ENCODE measurements around the gene FOXO1.
"Not testable (repeated sequence)": the region's sequence is repeated elsewhere in the genome, so short reads cannot be mapped to it uniquely, and the experiment has no call there.

Gene FOXO1

DNA sequence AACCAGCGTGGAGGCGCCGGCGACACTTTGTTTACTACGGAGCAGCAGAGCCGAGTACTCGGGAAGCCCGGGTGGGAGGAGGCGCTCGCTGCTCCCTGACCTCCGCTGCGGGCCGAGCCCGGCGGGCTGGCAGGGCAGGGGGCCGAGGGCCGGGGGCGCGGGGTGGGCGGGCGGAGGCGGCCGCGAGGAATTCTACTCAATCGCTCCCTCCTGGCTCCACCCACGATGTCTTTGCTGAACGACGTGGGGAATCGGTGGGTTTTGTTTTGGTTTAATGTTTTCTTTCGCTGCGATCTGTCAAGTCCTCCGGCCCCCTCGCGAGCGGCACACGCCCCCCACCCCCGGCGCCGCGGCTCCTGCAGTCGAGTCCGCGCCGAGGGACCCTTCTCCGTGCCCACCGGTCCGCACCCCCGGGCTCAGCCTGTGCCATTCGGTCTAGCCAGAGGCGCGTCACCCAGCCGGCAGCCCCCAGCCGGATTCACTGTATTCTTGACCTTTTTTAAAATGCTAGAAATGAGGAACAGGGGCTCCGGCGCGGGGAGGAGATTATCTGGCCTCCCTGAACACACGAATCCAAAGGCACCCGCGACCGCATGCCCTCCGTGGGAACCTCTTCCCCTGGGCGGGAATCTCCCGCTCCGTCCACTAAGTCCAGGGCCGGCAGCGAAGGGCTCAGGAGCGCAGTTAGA, 636 bp upstream of the FOXO1 start:
- no peak for DNase-seq (ENCODE audit: low read depth, low spot score)

GRCh38 chr13:40665126-40666044, 1.1 kb downstream of the FOXO1 start:
- no peak for DNase-seq (ENCODE audit: low read depth, low spot score)

DNA sequence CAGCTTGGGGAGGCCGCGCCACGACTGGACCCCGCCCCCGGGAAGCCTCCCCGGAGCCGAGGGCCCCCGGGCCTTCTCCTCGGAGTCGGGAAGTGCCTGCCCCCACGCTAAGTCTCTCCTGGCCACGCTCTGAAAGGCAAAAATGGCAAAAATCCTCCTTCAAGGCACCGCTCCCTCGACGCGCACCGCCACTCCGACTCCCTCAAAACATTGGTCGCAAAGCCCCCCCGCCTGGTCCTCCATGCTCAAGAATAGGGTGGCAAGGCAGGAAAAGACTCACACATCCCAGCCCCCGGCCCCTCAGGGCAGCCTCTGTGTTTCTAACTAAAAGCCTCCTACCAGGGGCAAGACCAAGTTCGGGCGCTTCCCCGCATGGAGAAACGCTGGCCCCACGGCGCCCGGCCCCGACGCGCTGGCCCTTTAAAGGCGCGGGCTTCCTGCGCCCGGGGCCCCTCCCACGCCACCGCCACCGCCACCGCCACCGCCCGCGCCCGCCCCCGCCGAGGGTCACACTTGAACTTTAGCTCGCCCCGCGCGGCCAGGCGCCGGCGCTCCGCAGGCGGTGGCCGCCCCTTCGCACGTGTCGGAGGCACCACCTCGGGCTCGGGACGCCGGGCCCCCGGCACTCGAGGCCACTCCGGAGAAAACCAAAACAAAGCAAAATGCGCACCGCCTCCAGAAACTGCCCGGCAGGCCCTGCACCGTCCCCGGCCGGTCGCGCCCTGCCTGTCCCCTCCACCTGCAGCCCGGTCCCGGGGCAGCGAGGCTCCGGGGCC, 1.9 kb downstream of the FOXO1 start:
- no peak for DNase-seq (ENCODE audit: low read depth, low spot score)

- DNase-seq (ENCODE audit: low read depth, low spot score): not testable (repeated sequence)
These were observed 2.4 kb downstream of the FOXO1 start for GRCh38 chr13:40664100-40664349.

DNA sequence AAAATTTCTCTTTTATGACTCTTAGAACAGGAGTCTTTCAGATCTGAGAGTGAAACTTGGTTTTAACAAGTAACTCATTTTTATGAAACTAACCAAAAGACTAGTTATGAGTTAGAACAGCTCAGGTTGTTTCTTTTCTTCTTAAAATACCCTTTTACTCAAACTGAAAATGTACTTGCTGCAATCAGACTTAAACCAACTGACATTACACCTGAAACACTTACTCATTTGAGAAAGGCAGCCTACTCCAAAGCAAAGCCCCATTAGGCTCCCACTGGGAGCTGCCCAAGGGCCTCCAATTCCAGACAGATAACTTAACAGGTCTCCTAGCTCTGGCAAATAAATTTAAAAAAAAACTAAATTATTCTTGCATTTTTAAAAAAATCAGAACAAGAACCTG, 3.6 kb downstream of the FOXO1 start:
- DNase-seq (ENCODE audit: low read depth, low spot score): no peak

DNA sequence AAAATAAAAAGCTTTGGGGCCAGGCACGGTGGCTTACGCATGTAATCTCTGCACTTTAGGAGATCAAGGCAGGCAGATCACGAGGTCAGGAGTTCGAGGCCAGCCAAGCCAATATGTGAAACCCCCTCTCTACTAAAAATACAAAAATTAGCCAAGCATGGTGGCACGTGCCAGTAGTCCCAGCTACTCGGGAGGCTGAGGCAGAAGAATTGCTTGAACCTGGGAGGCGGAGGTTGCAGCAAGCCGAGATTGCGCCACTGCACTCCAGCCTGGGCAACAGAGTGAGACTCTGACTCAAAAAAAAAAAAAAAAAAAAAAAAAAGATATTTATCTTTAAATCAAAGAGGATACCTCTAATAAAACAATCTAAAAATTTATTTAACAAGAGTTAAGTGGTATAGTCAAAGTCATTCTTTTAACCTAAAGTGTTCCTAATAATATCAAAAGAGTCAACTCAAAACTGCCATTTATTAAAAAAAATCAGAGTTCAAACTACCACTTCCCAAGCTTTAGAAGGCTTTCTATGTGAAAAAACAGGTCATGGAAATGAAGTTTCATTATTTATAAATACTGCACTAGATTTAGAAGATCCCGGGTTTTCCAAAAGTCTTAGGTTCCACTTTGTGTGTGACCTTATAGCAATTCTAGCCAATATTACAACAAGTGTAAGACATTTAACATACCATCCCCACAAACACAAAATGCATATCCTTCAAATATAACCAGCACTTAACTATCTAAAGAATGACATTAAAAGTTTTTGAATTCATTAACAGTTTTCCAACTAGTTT, 4.4 kb downstream of the FOXO1 start:
- no peak for DNase-seq (ENCODE audit: low read depth, low spot score)

DNA sequence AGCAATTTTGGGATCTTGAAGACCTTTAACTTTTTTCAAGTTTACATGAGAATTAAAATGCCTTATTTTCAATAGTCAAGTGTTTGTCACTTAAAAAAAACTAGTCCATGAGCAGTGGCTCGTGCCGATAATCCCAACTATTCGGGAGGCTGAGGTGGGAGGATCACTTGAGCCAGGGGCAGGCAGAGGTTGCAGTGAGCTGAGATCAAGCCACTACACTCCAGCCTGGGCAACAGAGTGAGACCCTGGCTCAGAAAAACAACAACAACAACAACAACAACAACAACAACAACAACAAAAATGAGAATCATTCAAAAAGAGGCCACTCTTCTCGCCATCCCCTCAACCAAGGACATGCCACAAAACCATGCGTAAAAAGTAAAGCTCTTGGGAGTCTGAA, 5.7 kb downstream of the FOXO1 start:
- no peak for DNase-seq (ENCODE audit: low read depth, low spot score)

GRCh38 chr13:40660141-40660664, 6.2 kb downstream of the FOXO1 start:
- no peak for DNase-seq (ENCODE audit: low read depth, low spot score)

DNA sequence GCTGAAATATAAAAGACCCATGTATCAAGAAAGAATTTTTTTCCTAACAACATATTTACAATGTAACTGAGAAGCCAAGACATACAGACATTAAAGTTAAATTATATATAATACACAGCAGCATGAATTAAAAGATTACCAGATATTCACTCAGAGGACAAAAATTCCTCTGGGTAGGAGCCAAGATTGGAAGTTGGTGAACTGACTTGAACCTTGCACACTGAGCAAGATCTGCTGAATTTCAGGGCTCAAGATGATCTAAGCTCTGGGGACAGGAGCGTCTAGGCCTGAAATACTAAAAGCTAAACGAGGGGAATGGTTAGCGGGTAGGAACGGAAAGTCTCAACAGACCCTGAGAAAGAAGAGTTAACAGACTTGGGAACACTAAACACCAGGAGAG, 8.5 kb downstream of the FOXO1 start:
- no peak for DNase-seq (ENCODE audit: low read depth, low spot score)

DNA sequence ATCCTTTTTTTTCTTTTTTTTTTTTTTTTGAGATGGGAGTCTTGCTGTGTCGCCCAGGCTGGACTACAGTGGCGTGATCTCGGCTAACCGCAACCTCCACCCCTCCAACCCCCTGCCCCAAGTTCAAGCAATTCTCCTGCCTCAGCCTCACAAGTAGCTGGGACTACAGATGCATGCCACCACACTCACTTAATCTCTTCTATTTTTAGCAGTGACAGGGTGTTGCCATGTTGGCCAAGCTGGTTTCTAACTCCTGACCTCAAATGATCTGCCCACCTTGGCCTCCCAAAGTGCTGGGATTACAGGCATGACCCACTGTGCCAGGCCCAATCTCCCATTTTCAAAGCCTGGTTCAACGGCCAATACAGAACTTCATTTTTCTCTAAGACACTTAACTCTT, 9.1 kb downstream of the FOXO1 start:
- no peak for DNase-seq (ENCODE audit: low read depth, low spot score)

DNA sequence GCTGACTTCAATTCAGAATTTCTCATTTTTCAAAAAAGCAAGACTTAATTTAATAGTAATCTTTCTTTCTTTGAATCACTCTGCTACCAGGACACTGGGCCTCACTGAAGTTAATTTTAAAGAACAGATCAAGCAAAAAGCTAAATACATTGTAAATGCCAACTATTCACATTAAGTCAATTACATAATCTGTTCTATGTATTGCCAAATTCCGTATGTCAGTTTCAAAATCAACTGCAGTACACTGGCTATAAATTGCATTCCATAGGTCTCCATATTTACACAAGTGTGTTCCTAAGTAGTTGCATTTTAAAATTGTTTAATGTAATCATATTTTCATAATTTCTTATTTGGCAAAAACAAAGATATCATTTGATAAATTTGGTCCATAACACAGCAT, 10.1 kb downstream of the FOXO1 start:
- DNase-seq (ENCODE audit: low read depth, low spot score): no peak

GRCh38 chr13:40653527-40654318, 12.7 kb downstream of the FOXO1 start:
- no peak for DNase-seq (ENCODE audit: low read depth, low spot score)

DNA sequence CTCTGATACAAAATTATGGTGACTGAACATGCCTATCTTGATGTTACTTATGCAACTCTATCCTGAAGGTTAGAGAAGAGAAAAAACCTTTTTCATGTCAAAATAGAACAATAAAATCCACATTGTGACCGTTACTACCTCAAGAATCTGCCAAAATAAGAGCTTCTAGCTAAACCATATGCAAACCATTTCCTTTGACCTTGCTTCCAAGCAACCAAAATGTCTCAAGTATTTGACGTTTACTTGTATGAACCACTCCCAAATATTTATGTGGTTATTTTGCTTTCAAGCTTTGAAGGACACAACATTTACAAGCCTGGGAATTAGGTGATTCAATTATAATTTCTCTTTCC, 13.9 kb downstream of the FOXO1 start:
- DNase-seq (ENCODE audit: low read depth, low spot score): no peak

GRCh38 chr13:40651866-40652587, 14.4 kb downstream of the FOXO1 start:
- no peak for DNase-seq (ENCODE audit: low read depth, low spot score)

GRCh38 chr13:40648841-40649240, 17.6 kb downstream of the FOXO1 start:
- no peak for DNase-seq (ENCODE audit: low read depth, low spot score)

GRCh38 chr13:40648040-40648439, 18.4 kb downstream of the FOXO1 start:
- DNase-seq (ENCODE audit: low read depth, low spot score): no peak

- DNase-seq (ENCODE audit: low read depth, low spot score): no peak
These were observed 21.4 kb downstream of the FOXO1 start for GRCh38 chr13:40644838-40645604.

GRCh38 chr13:40640845-40641458, 25.5 kb downstream of the FOXO1 start:
- no peak for DNase-seq (ENCODE audit: low read depth, low spot score)

DNA sequence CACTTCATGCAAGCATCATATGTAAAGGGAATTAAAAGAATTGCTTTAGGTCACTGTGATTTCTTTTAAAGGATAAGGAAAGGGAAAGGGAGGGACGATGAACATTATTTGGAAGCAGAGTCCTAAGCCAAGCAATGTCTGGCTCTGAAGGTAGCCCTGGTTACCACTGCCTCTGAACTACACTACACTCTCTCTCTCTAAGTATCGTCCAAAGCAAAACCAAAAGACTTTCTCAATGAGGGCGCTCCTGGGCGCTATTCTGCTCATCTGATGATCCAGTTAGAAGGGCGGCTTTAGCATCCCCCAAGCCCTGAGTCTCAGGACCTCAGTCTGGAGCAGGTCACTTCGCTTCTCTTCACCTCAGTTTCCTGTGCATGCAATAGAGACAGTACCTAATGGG, 26.2 kb downstream of the FOXO1 start:
- no peak for DNase-seq (ENCODE audit: low read depth, low spot score)
